Measurements from ENCODE around the gene AWAT2. TPM values are rescaled to one million over a fixed set of nuclear protein-coding genes. Genes with fewer than 3 reads are reported as not detected.
"Not testable (repeated sequence)": the region's sequence is repeated elsewhere in the genome, so short reads cannot be mapped to it uniquely, and the experiment has no call there.

AWAT2 gene
- total and polyA plus RNA-seq, 2 experiments from 2014 or later, result not detected

GRCh38 chrX:69998299-69998698 is 51.4 kb downstream of the AWAT2 start:
- H3K79me2 ChIP-seq (replicated peaks; ENCODE audit: insufficient read depth); H3K4me3 ChIP-seq; H2AFZ ChIP-seq; H3K27ac Mint-ChIP-seq; H4K20me1 ChIP-seq (replicated peaks; ENCODE audit: insufficient read depth); H3F3A ChIP-seq (replicated peaks; ENCODE audit: low read depth); H3K4me3 Mint-ChIP-seq; H3K27me3 ChIP-seq (ENCODE audit: insufficient read depth); H3K4me1 ChIP-seq (ENCODE audit: insufficient read depth); H3K27me3 Mint-ChIP-seq (ENCODE audit: insufficient read depth, low read depth, poor library complexity); DNase-seq (ENCODE audit: low spot score); H3K9me2 ChIP-seq (ENCODE audit: insufficient read depth); H3K4me2 ChIP-seq; ATAC-seq; H3K4me1 Mint-ChIP-seq; H3K27ac ChIP-seq (ENCODE audit: low read depth); H3K36me3 ChIP-seq (ENCODE audit: insufficient read depth): not testable (repeated sequence)
- H3K36me3 Mint-ChIP-seq (ENCODE audit: low read depth), result peaks cover 16% of the 10 kb centered on the region
- H3K9me3 Mint-ChIP-seq, result peaks cover 12% of the 10 kb centered on the region

DNA sequence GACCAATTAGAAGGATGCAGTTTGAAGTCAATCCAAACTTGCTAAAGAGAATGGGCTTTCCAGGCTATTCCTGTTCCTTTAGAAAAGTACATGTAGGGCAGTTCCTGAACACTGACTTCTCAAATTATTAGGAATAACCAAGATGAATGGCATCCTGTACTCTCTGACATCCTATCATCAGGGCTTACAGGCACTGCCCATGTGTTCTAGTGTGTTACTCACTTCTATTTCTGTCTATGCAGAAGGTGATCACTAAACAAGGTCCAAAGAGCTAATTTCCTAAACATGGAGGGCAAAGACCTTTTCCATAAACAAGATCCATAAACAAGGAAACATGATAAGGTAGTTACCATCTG is 53.6 kb downstream of the AWAT2 start:
- Mint-ChIP-seq H3K36me3 (ENCODE audit: low read depth) (peaks cover 16% of the 10 kb centered on the region), H3K27ac (no peak overlapping the region), H3K4me1 (no peaks in the 10 kb centered on the region; the same call in 1 of the 3 replicates), H3K9me3 (peaks cover 12% of the 10 kb centered on the region), H3K4me3 (no peak overlapping the region), H3K27me3 (ENCODE audit: insufficient read depth, low read depth, poor library complexity) (no peaks in the 10 kb centered on the region)
- Histone ChIP-seq H3K4me3 (no peak overlapping the region), H3K27ac (ENCODE audit: low read depth) (no peak overlapping the region), H3F3A (replicated peaks; ENCODE audit: low read depth) (no peaks in the 10 kb centered on the region), H3K9me2 (ENCODE audit: insufficient read depth) (no peaks in the 10 kb centered on the region), H3K4me2 (no peak overlapping the region), H3K36me3 (ENCODE audit: insufficient read depth) (no peaks in the 10 kb centered on the region), H2AFZ (no peak overlapping the region), H3K27me3 (ENCODE audit: insufficient read depth) (no peaks in the 10 kb centered on the region), H3K4me1 (ENCODE audit: insufficient read depth) (no peaks in the 10 kb centered on the region), H4K20me1 (replicated peaks; ENCODE audit: insufficient read depth) (no peaks in the 10 kb centered on the region), H3K79me2 (replicated peaks; ENCODE audit: insufficient read depth) (no peaks in the 10 kb centered on the region)
- no peak for DNase-seq (ENCODE audit: low spot score)
- no peak for ATAC-seq
- TF ChIP-seq ZNF462 (CRISPR knock-in tag; IDR thresholded peaks at IDR 0.05) (no peak), REST (IDR thresholded peaks at IDR 0.05; ENCODE audit: unreplicated experiment) (no peak), CREB1 (CRISPR knock-in tag; IDR thresholded peaks at IDR 0.05; ENCODE audit: low read depth) (no peak), EZH2 (IDR thresholded peaks at IDR 0.05; ENCODE audit: low read depth, unreplicated experiment) (no peak), POLR2AphosphoS5 (IDR thresholded peaks at IDR 0.05; ENCODE audit: low read depth) (no peak), STAT1 (IDR thresholded peaks at IDR 0.05; ENCODE audit: unreplicated experiment) (no peak), EZH2phosphoT487 (IDR thresholded peaks at IDR 0.05; ENCODE audit: unreplicated experiment) (no peak), NANOG (IDR thresholded peaks at IDR 0.05; ENCODE audit: borderline replicate concordance) (no peak), ZNF114 (CRISPR knock-in tag; IDR thresholded peaks at IDR 0.05) (no peak), ETS1 (IDR thresholded peaks at IDR 0.05) (no peak), CTCF (conservative IDR thresholded peaks at IDR 0.05; ENCODE audit: low read depth in 2 of 2) (no peak)

Measured in GM23338 (cell line).